ENCODE measurements around the gene RPS27. TPM values are rescaled to one million over a fixed set of nuclear protein-coding genes. Genes with fewer than 3 reads are reported as not detected.
A peak's percentile ranks its signal among the peaks of the same experiment; 100 is the strongest.

RPS27 gene
- total and polyA plus RNA-seq, 10 of the 15 experiments (the other 5 are each of a cell fraction or from before 2014, with no cell fraction given), result 2,708 to 14,234 (median 8,874) TPM

DNA sequence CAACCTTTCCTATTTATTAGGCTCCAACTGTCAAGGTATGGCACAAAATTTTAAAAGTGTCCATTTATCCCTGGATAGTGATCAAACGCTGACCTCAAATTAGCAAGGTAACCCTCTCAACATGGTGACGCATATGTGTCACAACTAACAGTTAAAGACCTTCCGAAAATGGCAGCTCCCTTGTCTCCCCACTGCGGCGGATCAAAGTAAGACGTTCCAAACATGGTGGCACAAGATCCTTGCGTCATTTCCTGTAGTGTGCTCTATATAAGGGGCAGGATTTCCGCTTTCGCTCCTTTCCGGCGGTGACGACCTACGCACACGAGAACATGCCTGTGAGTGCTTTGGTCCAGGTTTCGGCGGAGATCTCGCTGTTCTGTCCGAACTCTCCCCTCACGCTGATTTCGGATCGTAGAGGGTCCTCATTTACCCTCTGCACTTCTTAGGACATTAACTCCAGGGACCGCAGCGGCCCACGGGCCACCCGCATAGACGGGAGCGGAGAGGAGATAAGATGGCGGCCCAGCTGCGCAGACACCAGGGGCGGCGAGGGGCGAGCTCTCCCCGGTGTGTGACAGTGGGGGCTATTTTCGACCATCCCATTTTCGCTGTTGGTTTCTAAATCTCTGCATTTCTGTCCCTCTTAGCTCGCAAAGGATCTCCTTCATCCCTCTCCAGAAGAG, at the start of gene RPS27 (continued):
- TF ChIP-seq, protein P1, sequence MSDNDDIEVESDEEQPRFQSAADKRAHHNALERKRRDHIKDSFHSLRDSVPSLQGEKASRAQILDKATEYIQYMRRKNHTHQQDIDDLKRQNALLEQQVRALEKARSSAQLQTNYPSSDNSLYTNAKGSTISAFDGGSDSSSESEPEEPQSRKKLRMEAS (IDR thresholded peaks at IDR 0.05; ENCODE audit: low read depth, low read length), result no peak
- TF ChIP-seq MTA2 (IDR thresholded peaks at IDR 0.05; ENCODE audit: low read depth) (no peak), POLR2AphosphoS2 (IDR thresholded peaks at IDR 0.05; ENCODE audit: low read depth, low read length) (peak; percentile 99), POLR2AphosphoS5 (IDR thresholded peaks at IDR 0.05; ENCODE audit: low read length) (peak; percentile 100), CHD1 (IDR thresholded peaks at IDR 0.05; ENCODE audit: low read depth, low read length) (peak; percentile 78; the same call in 1 of the 2 replicates), SP1 (IDR thresholded peaks at IDR 0.05; ENCODE audit: low read depth, low read length) (peak; percentile 42), BMI1 (IDR thresholded peaks at IDR 0.05; ENCODE audit: borderline replicate concordance) (no peak), POLR2A (IDR thresholded peaks at IDR 0.05; ENCODE audit: low read depth, low read length) (peak; percentile 100), TCF12 (IDR thresholded peaks at IDR 0.05; ENCODE audit: low read depth, low read length) (peak; percentile 87; the same call in 1 of the 2 replicates), ATF7 (IDR thresholded peaks at IDR 0.05; ENCODE audit: low read depth) (peak; percentile 91), GABPA (IDR thresholded peaks at IDR 0.05; ENCODE audit: low read depth) (peak; percentile 94), CREB1 (IDR thresholded peaks at IDR 0.05; ENCODE audit: low read depth) (peak; percentile 98), ASH2L (IDR thresholded peaks at IDR 0.05; ENCODE audit: borderline replicate concordance, low read depth) (no peak), TCF7 (IDR thresholded peaks at IDR 0.05; ENCODE audit: borderline replicate concordance) (peak; percentile 99), EED (IDR thresholded peaks at IDR 0.05; ENCODE audit: low read depth) (peak; percentile 41; the same call in 1 of the 2 replicates), KLF5 (IDR thresholded peaks at IDR 0.05; ENCODE audit: partially characterized antibody) (peak; percentile 81), EGR1 (IDR thresholded peaks at IDR 0.05; ENCODE audit: borderline replicate concordance in 1 of 2, low read depth in 2 of 2, low read length in 2 of 2) (0 out of 3 replicates have a peak, but pooled peaks of 1 of the 2 experiments have one; percentile 44), CREM (IDR thresholded peaks at IDR 0.05; ENCODE audit: low read depth) (peak; percentile 97), SPI1 (IDR thresholded peaks at IDR 0.05; ENCODE audit: borderline replicate concordance, insufficient read depth, low read depth, low read length) (no peak)
- TF ChIP-seq, protein P2, sequence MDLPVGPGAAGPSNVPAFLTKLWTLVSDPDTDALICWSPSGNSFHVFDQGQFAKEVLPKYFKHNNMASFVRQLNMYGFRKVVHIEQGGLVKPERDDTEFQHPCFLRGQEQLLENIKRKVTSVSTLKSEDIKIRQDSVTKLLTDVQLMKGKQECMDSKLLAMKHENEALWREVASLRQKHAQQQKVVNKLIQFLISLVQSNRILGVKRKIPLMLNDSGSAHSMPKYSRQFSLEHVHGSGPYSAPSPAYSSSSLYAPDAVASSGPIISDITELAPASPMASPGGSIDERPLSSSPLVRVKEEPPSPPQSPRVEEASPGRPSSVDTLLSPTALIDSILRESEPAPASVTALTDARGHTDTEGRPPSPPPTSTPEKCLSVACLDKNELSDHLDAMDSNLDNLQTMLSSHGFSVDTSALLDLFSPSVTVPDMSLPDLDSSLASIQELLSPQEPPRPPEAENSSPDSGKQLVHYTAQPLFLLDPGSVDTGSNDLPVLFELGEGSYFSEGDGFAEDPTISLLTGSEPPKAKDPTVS (IDR thresholded peaks at IDR 0.05; ENCODE audit: low read depth, low read length), result no peak
- TF ChIP-seq, protein P3, sequence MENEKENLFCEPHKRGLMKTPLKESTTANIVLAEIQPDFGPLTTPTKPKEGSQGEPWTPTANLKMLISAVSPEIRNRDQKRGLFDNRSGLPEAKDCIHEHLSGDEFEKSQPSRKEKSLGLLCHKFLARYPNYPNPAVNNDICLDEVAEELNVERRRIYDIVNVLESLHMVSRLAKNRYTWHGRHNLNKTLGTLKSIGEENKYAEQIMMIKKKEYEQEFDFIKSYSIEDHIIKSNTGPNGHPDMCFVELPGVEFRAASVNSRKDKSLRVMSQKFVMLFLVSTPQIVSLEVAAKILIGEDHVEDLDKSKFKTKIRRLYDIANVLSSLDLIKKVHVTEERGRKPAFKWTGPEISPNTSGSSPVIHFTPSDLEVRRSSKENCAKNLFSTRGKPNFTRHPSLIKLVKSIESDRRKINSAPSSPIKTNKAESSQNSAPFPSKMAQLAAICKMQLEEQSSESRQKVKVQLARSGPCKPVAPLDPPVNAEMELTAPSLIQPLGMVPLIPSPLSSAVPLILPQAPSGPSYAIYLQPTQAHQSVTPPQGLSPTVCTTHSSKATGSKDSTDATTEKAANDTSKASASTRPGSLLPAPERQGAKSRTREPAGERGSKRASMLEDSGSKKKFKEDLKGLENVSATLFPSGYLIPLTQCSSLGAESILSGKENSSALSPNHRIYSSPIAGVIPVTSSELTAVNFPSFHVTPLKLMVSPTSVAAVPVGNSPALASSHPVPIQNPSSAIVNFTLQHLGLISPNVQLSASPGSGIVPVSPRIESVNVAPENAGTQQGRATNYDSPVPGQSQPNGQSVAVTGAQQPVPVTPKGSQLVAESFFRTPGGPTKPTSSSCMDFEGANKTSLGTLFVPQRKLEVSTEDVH (IDR thresholded peaks at IDR 0.05; ENCODE audit: low read depth, partially characterized antibody), result peak; percentile 69
- TF ChIP-seq, protein P4, sequence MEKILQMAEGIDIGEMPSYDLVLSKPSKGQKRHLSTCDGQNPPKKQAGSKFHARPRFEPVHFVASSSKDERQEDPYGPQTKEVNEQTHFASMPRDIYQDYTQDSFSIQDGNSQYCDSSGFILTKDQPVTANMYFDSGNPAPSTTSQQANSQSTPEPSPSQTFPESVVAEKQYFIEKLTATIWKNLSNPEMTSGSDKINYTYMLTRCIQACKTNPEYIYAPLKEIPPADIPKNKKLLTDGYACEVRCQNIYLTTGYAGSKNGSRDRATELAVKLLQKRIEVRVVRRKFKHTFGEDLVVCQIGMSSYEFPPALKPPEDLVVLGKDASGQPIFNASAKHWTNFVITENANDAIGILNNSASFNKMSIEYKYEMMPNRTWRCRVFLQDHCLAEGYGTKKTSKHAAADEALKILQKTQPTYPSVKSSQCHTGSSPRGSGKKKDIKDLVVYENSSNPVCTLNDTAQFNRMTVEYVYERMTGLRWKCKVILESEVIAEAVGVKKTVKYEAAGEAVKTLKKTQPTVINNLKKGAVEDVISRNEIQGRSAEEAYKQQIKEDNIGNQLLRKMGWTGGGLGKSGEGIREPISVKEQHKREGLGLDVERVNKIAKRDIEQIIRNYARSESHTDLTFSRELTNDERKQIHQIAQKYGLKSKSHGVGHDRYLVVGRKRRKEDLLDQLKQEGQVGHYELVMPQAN (conservative IDR thresholded peaks at IDR 0.05), result peak; percentile 84
- TF ChIP-seq, protein P5, sequence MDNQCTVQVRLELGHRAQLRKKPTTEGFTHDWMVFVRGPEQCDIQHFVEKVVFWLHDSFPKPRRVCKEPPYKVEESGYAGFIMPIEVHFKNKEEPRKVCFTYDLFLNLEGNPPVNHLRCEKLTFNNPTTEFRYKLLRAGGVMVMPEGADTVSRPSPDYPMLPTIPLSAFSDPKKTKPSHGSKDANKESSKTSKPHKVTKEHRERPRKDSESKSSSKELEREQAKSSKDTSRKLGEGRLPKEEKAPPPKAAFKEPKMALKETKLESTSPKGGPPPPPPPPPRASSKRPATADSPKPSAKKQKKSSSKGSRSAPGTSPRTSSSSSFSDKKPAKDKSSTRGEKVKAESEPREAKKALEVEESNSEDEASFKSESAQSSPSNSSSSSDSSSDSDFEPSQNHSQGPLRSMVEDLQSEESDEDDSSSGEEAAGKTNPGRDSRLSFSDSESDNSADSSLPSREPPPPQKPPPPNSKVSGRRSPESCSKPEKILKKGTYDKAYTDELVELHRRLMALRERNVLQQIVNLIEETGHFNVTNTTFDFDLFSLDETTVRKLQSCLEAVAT (IDR thresholded peaks at IDR 0.05), result peak; percentile 84
